Skeletal muscle tissue (tissue), 4 donors: Measurements from ENCODE around the gene DNMT3B. TPM values are rescaled to one million over a fixed set of nuclear protein-coding genes. Genes with fewer than 3 reads are reported as not detected.
A peak's percentile ranks its signal among the peaks of the same experiment; 100 is the strongest.

Experiments
- H3K27ac ChIP-seq: one replicate; pipeline ENCODE4 v1.7.0; 2013; ENCODE audit warnings: mild to moderate bottlenecking, low read depth, low read length, inconsistent platforms
- H3K27me3 ChIP-seq, 3 donors: one replicate each; pipeline ENCODE4 v1.7.0; 2013; ENCODE audit warnings: low read length in 3 of 3; ENCODE audit not compliant: control insufficient read depth in 3 of 3, insufficient read depth in 3 of 3
- H3K36me3 ChIP-seq, 3 donors: one replicate each; pipeline ENCODE4 v1.7.0; 2013; ENCODE audit warnings: low read length in 3 of 3; ENCODE audit not compliant: control insufficient read depth in 3 of 3, insufficient read depth in 3 of 3
- H3K4me1 ChIP-seq, 3 donors: one replicate each; pipeline ENCODE4 v1.7.0; 2013; ENCODE audit warnings: low read length in 3 of 3, mild to moderate bottlenecking in 3 of 3; ENCODE audit not compliant: control insufficient read depth in 3 of 3, insufficient read depth in 3 of 3
- H3K4me3 ChIP-seq, 3 donors: one replicate each; pipeline ENCODE4 v1.7.0; 2013; ENCODE audit warnings: low read length in 3 of 3
- H3K9ac ChIP-seq, 3 donors: one replicate each; pipeline ENCODE4 v1.7.0; 2013; ENCODE audit warnings: low read length in 3 of 3, mild to moderate bottlenecking in 3 of 3, moderate library complexity in 2 of 3, low read depth in 1 of 3
- H3K9me3 ChIP-seq, 3 donors: one replicate each; pipeline ENCODE4 v1.7.0; 2013; ENCODE audit warnings: low read length in 3 of 3; ENCODE audit not compliant: control insufficient read depth in 3 of 3
- total RNA-seq: library from RNA; depleted of rRNA; stranded (reverse); fragments of >200 nt; gene quantifications from one replicate; pipeline ENCODE4 v1.2.3, GENCODE V29; 2014
- donor health status: Osteomylitis.

The DNMT3B gene
- total RNA-seq, 1 donor from 2014 or later, result 2.1 TPM

- Histone ChIP-seq H3K4me1 (peaks cover 23 to 42% (median 29%) of the 10 kb centered on the region in 3 donors), H3K27me3 (no peaks in the 10 kb centered on the region), H3K4me3 (no peak overlapping the region), H3K36me3 (peaks cover 6 to 7% (median 7%) of the 10 kb centered on the region in 3 donors), H3K9me3 (no peaks in the 10 kb centered on the region), H3K27ac (no peak overlapping the region), H3K9ac (peak overlapping the region in 1 of 3 donors; percentile 11)
Observed at GRCh38 chr20:32822225-32822624, 60.0 kb downstream of the DNMT3B start.

GRCh38 chr20:32823078-32823477 is 60.9 kb downstream of the DNMT3B start:
- H3K27me3 ChIP-seq, result no peaks in the 10 kb centered on the region
- H3K36me3 ChIP-seq, result peaks cover 6 to 9% (median 7%) of the 10 kb centered on the region in 3 donors
- H3K27ac ChIP-seq, result peak overlapping the region; percentile 15
- no peaks in the 10 kb centered on the region for H3K9me3 ChIP-seq
- peak overlapping the region in 1 of 3 donors; percentile 1 for H3K9ac ChIP-seq
- H3K4me1 ChIP-seq, result peaks cover 23 to 42% (median 32%) of the 10 kb centered on the region in 3 donors
- H3K4me3 ChIP-seq, result no peak overlapping the region

- H3K27ac ChIP-seq, result peak overlapping the region; percentile 15
- no peaks in the 10 kb centered on the region for H3K27me3 ChIP-seq
- H3K9me3 ChIP-seq, result no peaks in the 10 kb centered on the region
- peaks cover 23 to 42% (median 32%) of the 10 kb centered on the region in 3 donors for H3K4me1 ChIP-seq
- no peak overlapping the region for H3K4me3 ChIP-seq
- H3K9ac ChIP-seq, result no peak overlapping the region
- H3K36me3 ChIP-seq, result peaks cover 7 to 10% (median 9%) of the 10 kb centered on the region in 3 donors
Observed at GRCh38 chr20:32823737-32824588, 61.8 kb downstream of the DNMT3B start.

- Histone ChIP-seq H3K9me3 (no peaks in the 10 kb centered on the region), H3K27ac (peak overlapping the region; percentile 52), H3K4me3 (no peak overlapping the region), H3K9ac (no peak overlapping the region), H3K36me3 (peaks cover 9 to 13% (median 11%) of the 10 kb centered on the region in 3 donors), H3K27me3 (no peaks in the 10 kb centered on the region), H3K4me1 (peaks cover 16 to 22% (median 19%) of the 10 kb centered on the region in 3 donors)
Observed at GRCh38 chr20:32828029-32828680, 66.0 kb downstream of the DNMT3B start.

- Histone ChIP-seq H3K4me1 (peaks cover 11 to 15% (median 13%) of the 10 kb centered on the region in 3 donors), H3K4me3 (no peak overlapping the region), H3K27me3 (no peaks in the 10 kb centered on the region), H3K9me3 (no peaks in the 10 kb centered on the region), H3K9ac (no peak overlapping the region), H3K36me3 (peaks cover 11 to 18% (median 18%) of the 10 kb centered on the region in 3 donors), H3K27ac (peak overlapping the region; percentile 45)
Observed at GRCh38 chr20:32829311-32830005, 67.3 kb downstream of the DNMT3B start.

- Histone ChIP-seq H3K27ac (peak overlapping the region; percentile 45), H3K36me3 (peaks cover 11 to 18% (median 18%) of the 10 kb centered on the region in 3 donors), H3K27me3 (no peaks in the 10 kb centered on the region), H3K9ac (no peak overlapping the region), H3K4me3 (no peak overlapping the region), H3K9me3 (no peaks in the 10 kb centered on the region), H3K4me1 (peaks cover 11 to 15% (median 13%) of the 10 kb centered on the region in 3 donors)
Observed at GRCh38 chr20:32830437-32830836, 68.3 kb downstream of the DNMT3B start.

GRCh38 chr20:32831982-32832381 is 69.8 kb downstream of the DNMT3B start:
- peaks cover 9 to 23% (median 16%) of the 10 kb centered on the region in 3 donors for H3K36me3 ChIP-seq

GRCh38 chr20:32832664-32833063 is 70.5 kb downstream of the DNMT3B start:
- Histone ChIP-seq H3K9ac (no peak overlapping the region), H3K27me3 (no peaks in the 10 kb centered on the region), H3K9me3 (no peaks in the 10 kb centered on the region), H3K36me3 (peaks cover 11 to 24% (median 21%) of the 10 kb centered on the region in 3 donors), H3K4me3 (no peak overlapping the region), H3K4me1 (peaks cover 11 to 15% (median 13%) of the 10 kb centered on the region in 3 donors), H3K27ac (no peak overlapping the region)

More at GRCh38 chr20:32831982-32832381, 69.8 kb downstream of the DNMT3B start:
- Histone ChIP-seq H3K27me3 (no peaks in the 10 kb centered on the region), H3K9ac (no peak overlapping the region), H3K27ac (no peak overlapping the region), H3K4me1 (peaks cover 11 to 15% (median 13%) of the 10 kb centered on the region in 3 donors), H3K4me3 (no peak overlapping the region), H3K9me3 (no peaks in the 10 kb centered on the region)

GRCh38 chr20:32834972-32835371 is 72.8 kb downstream of the DNMT3B start:
- Histone ChIP-seq H3K9ac (no peak overlapping the region), H3K4me3 (no peak overlapping the region), H3K4me1 (peaks cover 4 to 5% (median 4%) of the 10 kb centered on the region in 3 donors), H3K36me3 (peaks cover 31 to 44% (median 40%) of the 10 kb centered on the region in 3 donors), H3K27ac (no peak overlapping the region), H3K27me3 (no peaks in the 10 kb centered on the region), H3K9me3 (no peaks in the 10 kb centered on the region)
